Neural progenitor cell (in vitro differentiated cells): Measurements from ENCODE around the gene QDPR. TPM values are rescaled to one million over a fixed set of nuclear protein-coding genes. Genes with fewer than 3 reads are reported as not detected.

Source experiments
- DNase-seq: peaks from one replicate; pipeline ENCODE4 v3.0.0-alpha.2; 2016; ENCODE audit warnings: low spot score
- H2AFZ ChIP-seq: fragments of 200-600 bp; sonication (generic); replicated peaks from 2 replicates; pipeline ENCODE4 v1.6.1; 2016; ENCODE audit warnings: antibody characterized with exemption
- H3F3A ChIP-seq: fragments of 200-600 bp; sonication (generic); 2 replicates; pipeline ENCODE4 v1.6.1; 2016; ENCODE audit warnings: antibody characterized with exemption, low read depth
- H3K27ac ChIP-seq: fragments of 200-600 bp; sonication (generic); 2 replicates; pipeline ENCODE4 v1.5.1; 2016; ENCODE audit warnings: mild to moderate bottlenecking
- H3K27me3 ChIP-seq: fragments of 200-600 bp; sonication (generic); 2 replicates; pipeline ENCODE4 v1.6.1; 2016; ENCODE audit warnings: mild to moderate bottlenecking, moderate library complexity
- H3K36me3 ChIP-seq: fragments of 200-600 bp; sonication (generic); 2 replicates; pipeline ENCODE4 v1.5.1; 2016
- H3K4me1 ChIP-seq: fragments of 200-600 bp; sonication (generic); 2 replicates; pipeline ENCODE4 v1.6.1; 2016; ENCODE audit warnings: mixed run types
- H3K4me2 ChIP-seq: fragments of 200-600 bp; sonication (generic); 2 replicates; pipeline ENCODE4 v1.6.1; 2016
- H3K4me3 ChIP-seq: fragments of 200-600 bp; sonication (generic); 2 replicates; pipeline ENCODE4 v1.5.1; 2016
- H3K79me2 ChIP-seq: fragments of 200-600 bp; sonication (generic); 2 replicates; pipeline ENCODE4 v1.6.1; 2016; ENCODE audit warnings: low read depth
- H3K9ac ChIP-seq: fragments of 200-600 bp; sonication (generic); 2 replicates; pipeline ENCODE4 v1.6.1; 2016
- H3K9me3 ChIP-seq: fragments of 200-600 bp; sonication (generic); 2 replicates; pipeline ENCODE4 v1.5.1; 2016; ENCODE audit warnings: low read depth
- H4K20me1 ChIP-seq: fragments of 200-600 bp; sonication (generic); 2 replicates; pipeline ENCODE4 v1.6.1; 2016; ENCODE audit warnings: low read depth
- H3K27ac Mint-ChIP-seq: 3 replicates; pipeline ENCODE4 v1.8.0; 2021; ENCODE audit warnings: mixed read lengths
- H3K27me3 Mint-ChIP-seq: 2 replicates; pipeline ENCODE4 v1.8.0; 2022; ENCODE audit warnings: low read depth, mild to moderate bottlenecking, inconsistent platforms, moderate library complexity, mixed read lengths; ENCODE audit not compliant: insufficient read depth
- H3K36me3 Mint-ChIP-seq: 3 replicates; pipeline ENCODE4 v1.8.0; 2021; ENCODE audit warnings: mixed read lengths
- H3K4me1 Mint-ChIP-seq: 3 replicates; pipeline ENCODE4 v1.8.0; 2021; ENCODE audit warnings: mixed read lengths
- H3K4me3 Mint-ChIP-seq: 3 replicates; pipeline ENCODE4 v1.8.0; 2021; ENCODE audit warnings: mild to moderate bottlenecking, moderate library complexity, mixed read lengths
- H3K9me3 Mint-ChIP-seq: 3 replicates; pipeline ENCODE4 v1.8.0; 2020; ENCODE audit warnings: mixed read lengths
- CTCF ChIP-seq: fragments of 200-600 bp; sonication (generic); IDR thresholded peaks from 2 replicates; pipeline ENCODE4 v1.5.1; 2017; ENCODE audit warnings: antibody characterized with exemption, mild to moderate bottlenecking
- EZH2 ChIP-seq: fragments of 200-600 bp; sonication (generic); IDR thresholded peaks from 2 replicates; pipeline ENCODE4 v1.6.1; 2017; ENCODE audit warnings: antibody characterized with exemption, mild to moderate bottlenecking, moderate library complexity
- EZH2phosphoT487 ChIP-seq: fragments of 200-600 bp; sonication (generic); IDR thresholded peaks from 2 replicates; pipeline ENCODE4 v1.6.1; 2017; ENCODE audit warnings: antibody characterized with exemption
- total RNA-seq: library from RNA; depleted of rRNA; stranded (reverse); fragments of >200 nt; gene quantifications from 2 replicates; pipeline ENCODE4 v1.2.3, GENCODE V29; 2015; ENCODE audit warnings: low replicate concordance

QDPR gene
- total RNA-seq, 1 donor from 2014 or later, result 22.4 TPM

- Histone ChIP-seq H4K20me1 (peaks cover 6% of the 10 kb centered on the region), H2AFZ (no peak overlapping the region), H3K4me3 (no peak overlapping the region), H3F3A (peaks cover 12% of the 10 kb centered on the region), H3K79me2 (peaks cover 4% of the 10 kb centered on the region), H3K9ac (no peak overlapping the region), H3K4me2 (no peak overlapping the region), H3K27ac (no peak overlapping the region), H3K27me3 (peaks cover 32% of the 10 kb centered on the region), H3K9me3 (no peaks in the 10 kb centered on the region), H3K4me1 (peaks cover 18% of the 10 kb centered on the region), H3K36me3 (no peaks in the 10 kb centered on the region)
- Mint-ChIP-seq H3K9me3 (no peaks in the 10 kb centered on the region), H3K27me3 (peaks cover 6% of the 10 kb centered on the region), H3K27ac (no peak overlapping the region), H3K4me1 (peaks cover 18% of the 10 kb centered on the region), H3K4me3 (no peak overlapping the region), H3K36me3 (no peaks in the 10 kb centered on the region)
- DNase-seq, result no peak
- TF ChIP-seq EZH2phosphoT487 (no peak), EZH2 (no peak), CTCF (no peak)
These were observed 3.8 kb upstream of the QDPR start for GRCh38 chr4:17515445-17516407.

GRCh38 chr4:17514865-17515264 lies 3.0 kb upstream of the QDPR start, which contains the start of gene CLRN2:
Gene CLRN2, plus strand, starts transcription at chr4:17515165. Its CDS starts 102 bp downstream, at chr4:17515267.
- H3K27me3 Mint-ChIP-seq, result peaks cover 6% of the 10 kb centered on the region
- no peaks in the 10 kb centered on the region for H3K9me3 ChIP-seq
- H3K27me3 ChIP-seq, result peaks cover 32% of the 10 kb centered on the region
- peaks cover 18% of the 10 kb centered on the region for H3K4me1 ChIP-seq
- TF ChIP-seq EZH2phosphoT487 (no peak), EZH2 (no peak)
- no peak within 1 kb of the TSS for H3K27ac ChIP-seq
- H3K4me3 Mint-ChIP-seq, result no peak within 1 kb of the TSS
- no peak within 1 kb of the TSS for H3K27ac Mint-ChIP-seq
- no peak within 1 kb of the TSS for H3K9ac ChIP-seq
- H3K36me3 Mint-ChIP-seq, result no peaks in the 10 kb centered on the region
- H3K9me3 Mint-ChIP-seq, result no peaks in the 10 kb centered on the region
- no peak within 1 kb of the TSS for H3K4me2 ChIP-seq
- no peaks in the 10 kb centered on the region for H3K36me3 ChIP-seq
- peaks cover 4% of the 10 kb centered on the region for H3K79me2 ChIP-seq
- peaks cover 10% of the 10 kb centered on the region for H4K20me1 ChIP-seq
- no peak within 1 kb of the TSS for H2AFZ ChIP-seq
- DNase-seq, result no peak
- peaks cover 21% of the 10 kb centered on the region for H3K4me1 Mint-ChIP-seq
- H3F3A ChIP-seq, result peaks cover 12% of the 10 kb centered on the region
- H3K4me3 ChIP-seq, result no peak within 1 kb of the TSS

GRCh38 chr4:17512973-17513665 lies 1.2 kb upstream of the QDPR start:
- peaks cover 4% of the 10 kb centered on the region for H3K79me2 ChIP-seq
- no peaks in the 10 kb centered on the region for H3K9me3 Mint-ChIP-seq
- H3K4me3 ChIP-seq, result peak overlapping the region; percentile 76
- H3F3A ChIP-seq, result peaks cover 12% of the 10 kb centered on the region
- no peak for DNase-seq
- H3K9me3 ChIP-seq, result no peaks in the 10 kb centered on the region
- peaks cover 32% of the 10 kb centered on the region for H3K27me3 ChIP-seq
- H3K36me3 ChIP-seq, result no peaks in the 10 kb centered on the region
- peaks cover 21% of the 10 kb centered on the region for H3K4me1 Mint-ChIP-seq
- no peak overlapping the region for H3K9ac ChIP-seq
- peaks cover 18% of the 10 kb centered on the region for H3K4me1 ChIP-seq
- H3K36me3 Mint-ChIP-seq, result no peaks in the 10 kb centered on the region
- H3K27ac Mint-ChIP-seq, result no peak overlapping the region
- no peak overlapping the region for H3K27ac ChIP-seq
- no peak overlapping the region for H3K4me2 ChIP-seq
- H2AFZ ChIP-seq, result no peak overlapping the region
- peaks cover 6% of the 10 kb centered on the region for H3K27me3 Mint-ChIP-seq
- peak overlapping the region; percentile 84 for H3K4me3 Mint-ChIP-seq
- no peak for TF ChIP-seq EZH2
- TF ChIP-seq EZH2phosphoT487, result no peak
- TF ChIP-seq CTCF, result no peak
- H4K20me1 ChIP-seq, result peaks cover 10% of the 10 kb centered on the region
